ENCODE data around the gene RHBDD2. TPM values are rescaled to one million over a fixed set of nuclear protein-coding genes. Genes with fewer than 3 reads are reported as not detected.

RHBDD2 gene
- total and polyA plus RNA-seq, 9 of the 15 experiments (the other 6 are each of a cell fraction or from before 2014, with no cell fraction given) = 3.3 to 36.7 (median 17.9) TPM

DNA sequence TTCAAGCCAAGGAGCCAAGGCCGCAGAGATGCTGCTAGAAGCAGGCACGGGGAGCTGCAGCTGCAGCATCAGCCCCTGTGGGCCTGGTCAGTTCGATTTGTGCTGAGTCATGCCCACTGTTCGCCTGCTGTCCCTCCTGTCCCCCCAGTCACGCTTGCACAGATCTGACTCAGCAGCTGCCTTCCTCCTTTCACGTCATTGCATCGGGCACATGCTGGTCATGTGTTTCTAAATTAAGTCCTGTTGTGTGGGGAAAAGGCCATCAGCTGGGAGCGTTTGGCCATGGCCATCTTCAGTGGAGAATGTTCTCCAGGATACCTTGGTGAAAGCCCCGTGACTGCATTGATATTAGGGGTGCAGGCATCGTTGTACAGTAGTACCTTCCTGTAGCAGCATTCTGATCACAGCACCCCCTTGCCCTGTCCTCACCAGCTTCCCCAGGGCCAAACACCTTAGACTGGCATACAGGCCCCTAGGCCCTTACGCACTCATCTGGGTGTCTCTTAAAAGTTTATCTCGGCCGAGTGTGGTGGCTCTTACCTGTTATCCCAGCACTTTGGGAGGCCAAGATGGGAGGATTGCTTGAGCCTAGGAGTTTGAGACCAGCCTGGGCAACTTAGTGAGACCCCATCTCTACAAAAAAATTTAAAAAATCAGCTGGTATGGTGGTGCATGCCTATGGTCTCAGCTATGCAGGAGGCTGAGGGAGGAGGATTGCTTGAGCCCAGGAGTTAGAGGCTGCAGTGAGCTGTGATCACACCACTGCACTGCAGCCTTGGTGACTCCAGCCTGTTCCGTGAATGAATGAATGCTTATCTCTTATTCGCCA lies 59.3 kb downstream of the RHBDD2 start:
- H3K9ac ChIP-seq (ENCODE audit: insufficient read depth in 1 of 2, low read depth in 2 of 2, low read length in 2 of 2) = peak overlapping the region; percentile 46 to 82
- H3K9me1 ChIP-seq (ENCODE audit: control insufficient read depth, insufficient read depth, low read length) = no peaks in the 10 kb centered on the region
- ChIA-PET POLR2A (interaction anchor here (0.6 to 1.8 kb wide), 9 partner anchors 9 to 53 kb away, joined by 3 to 8 read pairs (median 4); partner anchors contain the start of gene POR), CTCF (ENCODE audit: low intra/inter-chr PET ratio) (no interaction called here)
- DNase-seq (ENCODE audit: extremely low read depth in 1 of 4, low spot score in 3 of 4) (peak; percentile 70 to 90 (median 79)), FAIRE-seq (peak; percentile 99), ATAC-seq (peak; percentile 94)
- no TSS peak for BruUV-seq (replicated peaks)
- intact Hi-C loops (cut with micrococcal nuclease) = no loop called here
- H3K4me2 ChIP-seq (ENCODE audit: insufficient read depth, low read length) = peak overlapping the region; percentile 59; the same call in 1 of the 2 replicates
- 41% methylated on average over 15 of the region's 15 CpGs for WGBS (ENCODE audit: insufficient coverage, low coverage, missing lambda C conversion rate)
- H2AFZ ChIP-seq (ENCODE audit: low read depth, low read length) = peak overlapping the region; percentile 34; the same call in 1 of the 2 replicates
- no peaks in the 10 kb centered on the region for H3K27me3 ChIP-seq (ENCODE audit: control insufficient read depth in 2 of 2, insufficient read depth in 2 of 2, low read length in 2 of 2)
- peaks cover 3% of the 10 kb centered on the region; the same call in 1 of the 2 replicates for H3K9me3 ChIP-seq (replicated peaks; ENCODE audit: control insufficient read depth, insufficient read depth, low read depth, low read length)
- peaks cover 46% of the 10 kb centered on the region for H3K79me2 ChIP-seq (ENCODE audit: control insufficient read depth, insufficient read depth, low read length)
- in situ Hi-C loops (cut with MboI) = no loop called here
- no peak overlapping the region for H3K4me3 ChIP-seq
- peak overlapping the region; percentile 79; the same call in 2 of the 3 replicates for H3K27ac ChIP-seq (ENCODE audit: extremely low read depth, low read depth, low read length)
- H4K20me1 ChIP-seq (replicated peaks; ENCODE audit: control insufficient read depth, insufficient read depth, low read length) = no peaks in the 10 kb centered on the region
- H3K4me1 ChIP-seq (replicated peaks in 1 of 2; ENCODE audit: control insufficient read depth in 2 of 2, insufficient read depth in 2 of 2, low read length in 2 of 2) = peaks cover 12 to 18% of the 10 kb centered on the region in 2 experiments; a peak in 4 of 5 replicates
- peaks cover 5% of the 10 kb centered on the region; the same call in 2 of the 3 replicates for H3K36me3 ChIP-seq (ENCODE audit: control insufficient read depth, insufficient read depth, low read length)
- TF ChIP-seq HOXB6 (CRISPR knock-in tag; IDR thresholded peaks at IDR 0.05; ENCODE audit: borderline replicate concordance) = no peak
- TF ChIP-seq MEIS2 (IDR thresholded peaks at IDR 0.05; ENCODE audit: partially characterized antibody) = peak; percentile 46
- peak; percentile 63 for TF ChIP-seq DACH1 (IDR thresholded peaks at IDR 0.05; ENCODE audit: partially characterized antibody)
- TF ChIP-seq TRIM28 (IDR thresholded peaks at IDR 0.05) = peak; percentile 80; the same call in 1 of the 2 replicates
- TF ChIP-seq CBFA2T3 (IDR thresholded peaks at IDR 0.05) = peak; percentile 77
- TF ChIP-seq ZNF707 (CRISPR knock-in tag; conservative IDR thresholded peaks at IDR 0.05) = no peak
- TF ChIP-seq, protein P1, sequence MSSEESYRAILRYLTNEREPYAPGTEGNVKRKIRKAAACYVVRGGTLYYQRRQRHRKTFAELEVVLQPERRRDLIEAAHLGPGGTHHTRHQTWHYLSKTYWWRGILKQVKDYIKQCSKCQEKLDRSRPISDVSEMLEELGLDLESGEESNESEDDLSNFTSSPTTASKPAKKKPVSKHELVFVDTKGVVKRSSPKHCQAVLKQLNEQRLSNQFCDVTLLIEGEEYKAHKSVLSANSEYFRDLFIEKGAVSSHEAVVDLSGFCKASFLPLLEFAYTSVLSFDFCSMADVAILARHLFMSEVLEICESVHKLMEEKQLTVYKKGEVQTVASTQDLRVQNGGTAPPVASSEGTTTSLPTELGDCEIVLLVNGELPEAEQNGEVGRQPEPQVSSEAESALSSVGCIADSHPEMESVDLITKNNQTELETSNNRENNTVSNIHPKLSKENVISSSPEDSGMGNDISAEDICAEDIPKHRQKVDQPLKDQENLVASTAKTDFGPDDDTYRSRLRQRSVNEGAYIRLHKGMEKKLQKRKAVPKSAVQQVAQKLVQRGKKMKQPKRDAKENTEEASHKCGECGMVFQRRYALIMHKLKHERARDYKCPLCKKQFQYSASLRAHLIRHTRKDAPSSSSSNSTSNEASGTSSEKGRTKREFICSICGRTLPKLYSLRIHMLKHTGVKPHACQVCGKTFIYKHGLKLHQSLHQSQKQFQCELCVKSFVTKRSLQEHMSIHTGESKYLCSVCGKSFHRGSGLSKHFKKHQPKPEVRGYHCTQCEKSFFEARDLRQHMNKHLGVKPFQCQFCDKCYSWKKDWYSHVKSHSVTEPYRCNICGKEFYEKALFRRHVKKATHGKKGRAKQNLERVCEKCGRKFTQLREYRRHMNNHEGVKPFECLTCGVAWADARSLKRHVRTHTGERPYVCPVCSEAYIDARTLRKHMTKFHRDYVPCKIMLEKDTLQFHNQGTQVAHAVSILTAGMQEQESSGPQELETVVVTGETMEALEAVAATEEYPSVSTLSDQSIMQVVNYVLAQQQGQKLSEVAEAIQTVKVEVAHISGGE (CRISPR knock-in tag; IDR thresholded peaks at IDR 0.05) = peak in 1 of 3 experiments; percentile 62; a peak in 2 of 6 replicates
- no peak for TF ChIP-seq ZNF586 (CRISPR knock-in tag; conservative IDR thresholded peaks at IDR 0.05)
- no peak for TF ChIP-seq HLTF (IDR thresholded peaks at IDR 0.05)
- TF ChIP-seq, protein P2, sequence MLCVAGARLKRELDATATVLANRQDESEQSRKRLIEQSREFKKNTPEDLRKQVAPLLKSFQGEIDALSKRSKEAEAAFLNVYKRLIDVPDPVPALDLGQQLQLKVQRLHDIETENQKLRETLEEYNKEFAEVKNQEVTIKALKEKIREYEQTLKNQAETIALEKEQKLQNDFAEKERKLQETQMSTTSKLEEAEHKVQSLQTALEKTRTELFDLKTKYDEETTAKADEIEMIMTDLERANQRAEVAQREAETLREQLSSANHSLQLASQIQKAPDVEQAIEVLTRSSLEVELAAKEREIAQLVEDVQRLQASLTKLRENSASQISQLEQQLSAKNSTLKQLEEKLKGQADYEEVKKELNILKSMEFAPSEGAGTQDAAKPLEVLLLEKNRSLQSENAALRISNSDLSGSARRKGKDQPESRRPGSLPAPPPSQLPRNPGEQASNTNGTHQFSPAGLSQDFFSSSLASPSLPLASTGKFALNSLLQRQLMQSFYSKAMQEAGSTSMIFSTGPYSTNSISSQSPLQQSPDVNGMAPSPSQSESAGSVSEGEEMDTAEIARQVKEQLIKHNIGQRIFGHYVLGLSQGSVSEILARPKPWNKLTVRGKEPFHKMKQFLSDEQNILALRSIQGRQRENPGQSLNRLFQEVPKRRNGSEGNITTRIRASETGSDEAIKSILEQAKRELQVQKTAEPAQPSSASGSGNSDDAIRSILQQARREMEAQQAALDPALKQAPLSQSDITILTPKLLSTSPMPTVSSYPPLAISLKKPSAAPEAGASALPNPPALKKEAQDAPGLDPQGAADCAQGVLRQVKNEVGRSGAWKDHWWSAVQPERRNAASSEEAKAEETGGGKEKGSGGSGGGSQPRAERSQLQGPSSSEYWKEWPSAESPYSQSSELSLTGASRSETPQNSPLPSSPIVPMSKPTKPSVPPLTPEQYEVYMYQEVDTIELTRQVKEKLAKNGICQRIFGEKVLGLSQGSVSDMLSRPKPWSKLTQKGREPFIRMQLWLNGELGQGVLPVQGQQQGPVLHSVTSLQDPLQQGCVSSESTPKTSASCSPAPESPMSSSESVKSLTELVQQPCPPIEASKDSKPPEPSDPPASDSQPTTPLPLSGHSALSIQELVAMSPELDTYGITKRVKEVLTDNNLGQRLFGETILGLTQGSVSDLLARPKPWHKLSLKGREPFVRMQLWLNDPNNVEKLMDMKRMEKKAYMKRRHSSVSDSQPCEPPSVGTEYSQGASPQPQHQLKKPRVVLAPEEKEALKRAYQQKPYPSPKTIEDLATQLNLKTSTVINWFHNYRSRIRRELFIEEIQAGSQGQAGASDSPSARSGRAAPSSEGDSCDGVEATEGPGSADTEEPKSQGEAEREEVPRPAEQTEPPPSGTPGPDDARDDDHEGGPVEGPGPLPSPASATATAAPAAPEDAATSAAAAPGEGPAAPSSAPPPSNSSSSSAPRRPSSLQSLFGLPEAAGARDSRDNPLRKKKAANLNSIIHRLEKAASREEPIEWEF (CRISPR knock-in tag; IDR thresholded peaks at IDR 0.05) = no peak
- TF ChIP-seq TAL1 (IDR thresholded peaks at IDR 0.05) = peak; percentile 45; the same call in 1 of the 2 replicates
- TF ChIP-seq SMC3 (conservative IDR thresholded peaks at IDR 0.05; ENCODE audit: insufficient read depth, low read depth, low read length) = no peak
- TF ChIP-seq MAFF (IDR thresholded peaks at IDR 0.05; ENCODE audit: low read length) = peak; percentile 98

All from K562 (cell line).